Measurements from ENCODE around the gene CFAP74. TPM values are rescaled to one million over a fixed set of nuclear protein-coding genes. Genes with fewer than 3 reads are reported as not detected.

The CFAP74 gene
- total RNA-seq, 2 experiments from 2014 or later, result not detected

- no peak for TF ChIP-seq CTCF (IDR thresholded peaks at IDR 0.05)
- Mint-ChIP-seq H3K4me1 (ENCODE audit: low read depth) (peaks cover 4% of the 10 kb centered on the region), H3K36me3 (ENCODE audit: low read depth) (no peaks in the 10 kb centered on the region), H3K27ac (no peak overlapping the region), H3K27me3 (no peaks in the 10 kb centered on the region), H3K4me3 (no peak overlapping the region), H3K9me3 (no peaks in the 10 kb centered on the region)
- H3K9me3 ChIP-seq (ENCODE audit: control insufficient read depth in 1 of 2, insufficient read depth in 1 of 2, low read length in 2 of 2), result no peaks in the 10 kb centered on the region
- ATAC-seq (ENCODE audit: poor library complexity) (no peak), DNase-seq (peak in 1 of 14 experiments; percentile 44)
- POLR2A ChIA-PET, result no interaction called here
- H3K4me1 ChIP-seq (ENCODE audit: insufficient read depth, low read length), result peaks cover 26% of the 10 kb centered on the region
- no peak overlapping the region for H3K27ac ChIP-seq (ENCODE audit: low read depth in 1 of 2, low read length in 2 of 2)
- intact Hi-C loops (cut with DNase I, micrococcal nuclease), result no loop called here
- no peak overlapping the region for H3K4me3 ChIP-seq (ENCODE audit: low read length)
- CTCF ChIA-PET, result interaction anchor here (3.1 kb wide), 1 partner anchor 12 kb away, joined by 13 read pairs; no protein-coding TSS in a partner anchor
- no peaks in the 10 kb centered on the region for H3K27me3 ChIP-seq (ENCODE audit: control insufficient read depth in 1 of 2, insufficient read depth in 2 of 2, low read length in 2 of 2)
- no peaks in the 10 kb centered on the region for H3K36me3 ChIP-seq (ENCODE audit: insufficient read depth, low read length)
Measured at GRCh38 chr1:1921459-1921862, 82.1 kb downstream of the CFAP74 start.

- H3K9me3 Mint-ChIP-seq, result no peaks in the 10 kb centered on the region
- H3K9me3 ChIP-seq (ENCODE audit: control insufficient read depth in 1 of 2, insufficient read depth in 1 of 2, low read length in 2 of 2), result no peaks in the 10 kb centered on the region
- intact Hi-C loops (cut with DNase I, micrococcal nuclease), result no loop called here
- DNase-seq (peak in 1 of 14 experiments; percentile 60), ATAC-seq (ENCODE audit: poor library complexity) (no peak)
- no peak overlapping the region for H3K27ac ChIP-seq (ENCODE audit: low read depth in 1 of 2, low read length in 2 of 2)
- no peak for TF ChIP-seq CTCF (IDR thresholded peaks at IDR 0.05)
- no peak overlapping the region for H3K27ac Mint-ChIP-seq
- peaks cover 4% of the 10 kb centered on the region for H3K4me1 Mint-ChIP-seq (ENCODE audit: low read depth)
- H3K36me3 ChIP-seq (ENCODE audit: insufficient read depth, low read length), result no peaks in the 10 kb centered on the region
- no peaks in the 10 kb centered on the region for H3K36me3 Mint-ChIP-seq (ENCODE audit: low read depth)
- no peak overlapping the region for H3K4me3 ChIP-seq (ENCODE audit: low read length)
- H3K27me3 Mint-ChIP-seq, result no peaks in the 10 kb centered on the region
- no peak overlapping the region for H3K4me3 Mint-ChIP-seq
- CTCF ChIA-PET, result interaction anchor here (3.1 kb wide), 1 partner anchor 12 kb away, joined by 13 read pairs; no protein-coding TSS in a partner anchor
- POLR2A ChIA-PET, result interaction anchor here (0.8 kb wide), 1 partner anchor 12 kb away, joined by 3 read pairs; no protein-coding TSS in a partner anchor
- H3K4me1 ChIP-seq (ENCODE audit: insufficient read depth, low read length), result peaks cover 26% of the 10 kb centered on the region
- H3K27me3 ChIP-seq (ENCODE audit: control insufficient read depth in 1 of 2, insufficient read depth in 2 of 2, low read length in 2 of 2), result no peaks in the 10 kb centered on the region
Measured at GRCh38 chr1:1920608-1921458, 82.8 kb downstream of the CFAP74 start.

GRCh38 chr1:1920057-1920607 lies 83.5 kb downstream of the CFAP74 start:
- intact Hi-C loops (cut with DNase I, micrococcal nuclease), result no loop called here
- ATAC-seq (ENCODE audit: poor library complexity), result no peak
- peaks cover 26% of the 10 kb centered on the region for H3K4me1 ChIP-seq (ENCODE audit: insufficient read depth, low read length)
- Mint-ChIP-seq H3K27ac (no peak overlapping the region), H3K9me3 (no peaks in the 10 kb centered on the region), H3K36me3 (ENCODE audit: low read depth) (no peaks in the 10 kb centered on the region), H3K4me1 (ENCODE audit: low read depth) (peaks cover 4% of the 10 kb centered on the region), H3K4me3 (no peak overlapping the region), H3K27me3 (no peaks in the 10 kb centered on the region)
- POLR2A ChIA-PET, result interaction anchor here (0.8 kb wide), 2 partner anchors 11 kb away, joined by 3 to 5 read pairs; no protein-coding TSS in a partner anchor
- CTCF ChIA-PET, result interaction anchor here (3.1 kb wide), 1 partner anchor 11 kb away, joined by 13 read pairs; no protein-coding TSS in a partner anchor
- TF ChIP-seq CTCF (IDR thresholded peaks at IDR 0.05), result no peak
- peak in 1 of 14 experiments; percentile 59 for DNase-seq
- H3K27me3 ChIP-seq (ENCODE audit: control insufficient read depth in 1 of 2, insufficient read depth in 2 of 2, low read length in 2 of 2), result no peaks in the 10 kb centered on the region
- H3K36me3 ChIP-seq (ENCODE audit: insufficient read depth, low read length), result no peaks in the 10 kb centered on the region
- H3K4me3 ChIP-seq (ENCODE audit: low read length), result peak overlapping the region; percentile 50
- peak overlapping the region; percentile 41 to 52 for H3K27ac ChIP-seq (ENCODE audit: low read depth in 1 of 2, low read length in 2 of 2)
- H3K9me3 ChIP-seq (ENCODE audit: control insufficient read depth in 1 of 2, insufficient read depth in 1 of 2, low read length in 2 of 2), result no peaks in the 10 kb centered on the region
